ENCODE data around the gene MAGI1. TPM values are rescaled to one million over a fixed set of nuclear protein-coding genes. Genes with fewer than 3 reads are reported as not detected.
"Not testable (repeated sequence)": the region's sequence is repeated elsewhere in the genome, so short reads cannot be mapped to it uniquely, and the experiment has no call there.

Gene MAGI1
- total RNA-seq, 1 donor from 2014 or later, result 21.9 TPM

- Mint-ChIP-seq H3K4me3 (ENCODE audit: unreplicated experiment) (no peak overlapping the region), H3K36me3 (ENCODE audit: unreplicated experiment) (no peaks in the 10 kb centered on the region), H3K27ac (ENCODE audit: unreplicated experiment) (no peak overlapping the region), H3K27me3 (ENCODE audit: unreplicated experiment) (no peaks in the 10 kb centered on the region), H3K4me1 (ENCODE audit: unreplicated experiment) (peaks cover 48% of the 10 kb centered on the region), H3K9me3 (ENCODE audit: unreplicated experiment) (peaks cover 8% of the 10 kb centered on the region)
- TF ChIP-seq, protein P1, sequence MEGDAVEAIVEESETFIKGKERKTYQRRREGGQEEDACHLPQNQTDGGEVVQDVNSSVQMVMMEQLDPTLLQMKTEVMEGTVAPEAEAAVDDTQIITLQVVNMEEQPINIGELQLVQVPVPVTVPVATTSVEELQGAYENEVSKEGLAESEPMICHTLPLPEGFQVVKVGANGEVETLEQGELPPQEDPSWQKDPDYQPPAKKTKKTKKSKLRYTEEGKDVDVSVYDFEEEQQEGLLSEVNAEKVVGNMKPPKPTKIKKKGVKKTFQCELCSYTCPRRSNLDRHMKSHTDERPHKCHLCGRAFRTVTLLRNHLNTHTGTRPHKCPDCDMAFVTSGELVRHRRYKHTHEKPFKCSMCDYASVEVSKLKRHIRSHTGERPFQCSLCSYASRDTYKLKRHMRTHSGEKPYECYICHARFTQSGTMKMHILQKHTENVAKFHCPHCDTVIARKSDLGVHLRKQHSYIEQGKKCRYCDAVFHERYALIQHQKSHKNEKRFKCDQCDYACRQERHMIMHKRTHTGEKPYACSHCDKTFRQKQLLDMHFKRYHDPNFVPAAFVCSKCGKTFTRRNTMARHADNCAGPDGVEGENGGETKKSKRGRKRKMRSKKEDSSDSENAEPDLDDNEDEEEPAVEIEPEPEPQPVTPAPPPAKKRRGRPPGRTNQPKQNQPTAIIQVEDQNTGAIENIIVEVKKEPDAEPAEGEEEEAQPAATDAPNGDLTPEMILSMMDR (IDR thresholded peaks at IDR 0.05), result no peak
- DNase-seq (ENCODE audit: extremely low spot score, unreplicated experiment), result no peak
These were observed 466.4 kb downstream of the MAGI1 start for GRCh38 chr3:65572175-65572777.

DNA sequence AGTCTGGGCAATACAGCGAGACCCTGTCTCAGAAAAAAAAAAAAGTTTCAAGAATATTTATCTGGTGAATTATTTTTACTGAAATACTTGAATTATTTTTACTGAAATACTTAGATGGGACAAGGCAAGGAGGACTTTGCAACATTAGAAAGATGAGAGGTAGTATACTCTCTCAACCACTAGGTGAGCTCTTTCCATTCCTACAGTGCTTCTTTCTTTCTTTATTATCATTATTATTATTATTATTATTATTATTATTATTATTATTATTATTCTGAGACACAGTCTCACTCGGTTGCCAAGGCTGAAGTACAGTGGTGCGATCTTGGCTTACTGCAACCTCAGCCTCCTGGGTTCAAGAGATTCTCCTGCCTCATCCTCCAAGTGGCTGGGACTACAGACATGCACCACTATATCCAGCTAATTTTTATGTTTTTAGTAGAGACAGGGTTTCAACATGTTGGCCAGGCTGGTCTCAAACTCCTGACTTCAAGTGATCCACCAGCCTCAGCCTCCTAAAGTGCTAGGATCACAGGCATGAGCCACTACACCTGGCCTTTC lies 468.8 kb downstream of the MAGI1 start:
- DNase-seq (ENCODE audit: extremely low spot score, unreplicated experiment), result no peak
- Mint-ChIP-seq H3K4me1 (ENCODE audit: unreplicated experiment) (peaks cover 30% of the 10 kb centered on the region), H3K27me3 (ENCODE audit: unreplicated experiment) (no peaks in the 10 kb centered on the region)

GRCh38 chr3:65569129-65569528 lies 469.6 kb downstream of the MAGI1 start:
- no peaks in the 10 kb centered on the region for H3K27me3 Mint-ChIP-seq (ENCODE audit: unreplicated experiment)
- H3K9me3 Mint-ChIP-seq (ENCODE audit: unreplicated experiment), result no peaks in the 10 kb centered on the region
- no peak overlapping the region for H3K27ac Mint-ChIP-seq (ENCODE audit: unreplicated experiment)
- peaks cover 26% of the 10 kb centered on the region for H3K4me1 Mint-ChIP-seq (ENCODE audit: unreplicated experiment)
- TF ChIP-seq, protein P1 (IDR thresholded peaks at IDR 0.05), result no peak
- DNase-seq (ENCODE audit: extremely low spot score, unreplicated experiment), result no peak
- no peak overlapping the region for H3K4me3 Mint-ChIP-seq (ENCODE audit: unreplicated experiment)
- H3K36me3 Mint-ChIP-seq (ENCODE audit: unreplicated experiment), result no peaks in the 10 kb centered on the region

More for the DNA sequence above, 468.8 kb downstream of the MAGI1 start:
- Mint-ChIP-seq H3K4me3 (ENCODE audit: unreplicated experiment) (no peak overlapping the region), H3K9me3 (ENCODE audit: unreplicated experiment) (peaks cover 7% of the 10 kb centered on the region), H3K36me3 (ENCODE audit: unreplicated experiment) (no peaks in the 10 kb centered on the region), H3K27ac (ENCODE audit: unreplicated experiment) (no peak overlapping the region)
- TF ChIP-seq, protein P1 (IDR thresholded peaks at IDR 0.05), result no peak

DNA sequence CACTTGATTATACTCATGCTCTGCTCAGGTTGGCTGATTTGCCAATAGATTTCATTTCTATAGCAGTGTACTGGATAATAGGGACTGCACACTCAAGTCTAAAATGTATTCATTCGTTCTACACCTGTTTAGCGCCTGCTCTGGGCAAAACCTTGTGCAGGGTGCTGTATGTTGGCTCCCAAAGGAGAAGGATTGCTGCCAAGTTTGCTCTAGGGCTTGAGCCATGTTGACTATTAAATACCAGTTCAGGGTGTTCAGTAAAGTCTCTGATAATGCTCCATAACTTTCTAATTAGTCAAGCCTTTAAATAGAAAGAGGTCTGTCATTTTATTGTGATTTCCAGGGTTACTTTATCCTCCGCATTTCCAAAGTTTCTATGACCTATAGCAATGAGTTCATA lies 470.2 kb downstream of the MAGI1 start:
- H3K4me3 Mint-ChIP-seq (ENCODE audit: unreplicated experiment), result no peak overlapping the region
- H3K27ac Mint-ChIP-seq (ENCODE audit: unreplicated experiment), result no peak overlapping the region
- no peak for DNase-seq (ENCODE audit: extremely low spot score, unreplicated experiment)
- peaks cover 26% of the 10 kb centered on the region for H3K4me1 Mint-ChIP-seq (ENCODE audit: unreplicated experiment)
- TF ChIP-seq, protein P1 (IDR thresholded peaks at IDR 0.05), result no peak
- no peaks in the 10 kb centered on the region for H3K36me3 Mint-ChIP-seq (ENCODE audit: unreplicated experiment)
- H3K27me3 Mint-ChIP-seq (ENCODE audit: unreplicated experiment), result no peaks in the 10 kb centered on the region
- H3K9me3 Mint-ChIP-seq (ENCODE audit: unreplicated experiment), result no peaks in the 10 kb centered on the region

DNA sequence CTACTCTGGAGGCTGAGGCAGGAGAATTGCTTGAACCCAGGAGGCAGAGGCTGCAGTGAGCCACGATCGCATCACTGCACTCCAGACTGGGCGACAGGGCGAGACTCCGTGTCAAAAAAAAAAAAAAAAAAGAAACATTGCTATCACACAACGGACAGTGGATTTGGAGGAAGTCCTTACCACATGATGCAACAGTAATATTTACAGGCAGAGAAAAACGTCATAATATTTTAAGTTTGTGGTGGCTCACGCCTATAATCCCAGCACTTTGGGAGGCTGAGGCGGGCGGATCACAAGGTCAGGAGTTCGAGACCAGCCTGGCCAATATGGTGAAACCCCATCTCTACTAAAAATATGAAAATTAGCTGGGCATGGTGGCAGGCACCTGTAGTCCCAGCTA lies 473.0 kb downstream of the MAGI1 start:
- H3K4me1 Mint-ChIP-seq (ENCODE audit: unreplicated experiment), result peaks cover 26% of the 10 kb centered on the region
- not testable (repeated sequence) for DNase-seq (ENCODE audit: extremely low spot score, unreplicated experiment); H3K27ac Mint-ChIP-seq (ENCODE audit: unreplicated experiment); H3K9me3 Mint-ChIP-seq (ENCODE audit: unreplicated experiment); H3K4me3 Mint-ChIP-seq (ENCODE audit: unreplicated experiment); H3K36me3 Mint-ChIP-seq (ENCODE audit: unreplicated experiment); H3K27me3 Mint-ChIP-seq (ENCODE audit: unreplicated experiment)

Data from osteocyte (in vitro differentiated cells).